Breast epithelium (tissue), 3 donors: Measurements from ENCODE around the gene SDC1.

Source experiments
- CTCF ChIP-seq, 3 donors: fragments of 450-650 bp; IDR thresholded peaks; one replicate each; pipeline ENCODE4 v1.5.1; 2016 to 2017; ENCODE audit warnings: antibody characterized with exemption in 3 of 3, mild to moderate bottlenecking in 3 of 3, moderate library complexity in 3 of 3
- POLR2A ChIP-seq: fragments of 450-650 bp; IDR thresholded peaks from one replicate; pipeline ENCODE4 v1.6.1; 2016; ENCODE audit warnings: antibody characterized with exemption, mild to moderate bottlenecking, moderate library complexity
- POLR2AphosphoS5 ChIP-seq, 3 donors: sonication (generic); formaldehyde crosslinking; IDR thresholded peaks; one replicate each; pipeline ENCODE4 v1.6.1; 2017; ENCODE audit warnings: antibody characterized with exemption in 3 of 3

DNA sequence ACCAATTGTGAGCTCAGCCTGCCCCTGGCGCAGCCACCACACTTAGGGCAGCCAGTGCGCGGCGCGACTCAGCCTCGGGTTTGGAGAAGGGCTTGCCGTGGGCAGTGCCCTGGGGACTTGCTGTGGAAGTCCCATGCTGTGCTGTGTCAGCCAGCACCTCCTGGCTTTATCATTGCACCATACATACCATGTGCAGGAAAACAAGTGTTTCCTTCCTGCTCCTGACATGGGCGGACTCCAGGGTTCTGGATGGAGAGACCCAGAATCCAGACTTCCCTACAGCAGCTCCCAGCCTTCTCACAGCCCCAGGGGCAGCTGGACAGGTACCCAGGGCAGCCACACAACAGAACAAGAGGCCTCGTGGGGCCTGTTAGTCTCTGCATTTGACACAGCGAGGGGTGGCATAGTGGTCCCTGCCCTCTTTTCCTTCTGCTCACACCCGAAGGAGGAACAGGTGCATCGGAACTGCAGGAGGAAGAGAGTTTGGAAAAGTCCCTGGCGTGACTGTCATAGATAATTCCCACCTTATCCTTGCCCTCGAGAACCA lies 54.2 kb downstream of the SDC1 start:
- no peak for TF ChIP-seq CTCF (IDR thresholded peaks at IDR 0.05)
- no peak for TF ChIP-seq POLR2AphosphoS5 (IDR thresholded peaks at IDR 0.05)
- TF ChIP-seq POLR2A: no peak
